GM23338 (cell line): ENCODE results near the gene LIPT1.
"Not testable (repeated sequence)": the region's sequence is repeated elsewhere in the genome, so short reads cannot be mapped to it uniquely, and the experiment has no call there.

Experiments
- CREB1 ChIP-seq: fragments of 250-450 bp; sonication (Bioruptor Pico); IDR thresholded peaks from 2 replicates; pipeline ENCODE4 v1.5.0; 2020; ENCODE audit warnings: low read depth, mild to moderate bottlenecking, moderate library complexity
- CTCF ChIP-seq, 2 experiments: fragments of 200-600 bp in 1 of 2; sonication (generic) in 1 of 2; conservative IDR thresholded peaks; 2 replicates each; pipeline versions ENCODE4 v1.5.1 to v1.6.1; 2016 to 2017; ENCODE audit warnings: antibody characterized with exemption in 2 of 2, low read depth in 2 of 2, mild to moderate bottlenecking in 2 of 2, moderate library complexity in 1 of 2
- EZH2 ChIP-seq: fragments of 200-600 bp; sonication (generic); IDR thresholded peaks from one replicate; pipeline ENCODE4 v1.8.0; 2017; ENCODE audit warnings: antibody characterized with exemption, mild to moderate bottlenecking, low read depth; ENCODE audit not compliant: unreplicated experiment
- EZH2phosphoT487 ChIP-seq: fragments of 200-600 bp; sonication (generic); IDR thresholded peaks from one replicate; pipeline ENCODE4 v1.8.1; 2018; ENCODE audit warnings: antibody characterized with exemption; ENCODE audit not compliant: unreplicated experiment
- JUNB ChIP-seq: IDR thresholded peaks from one replicate; pipeline ENCODE4 v1.6.1; 2016; ENCODE audit warnings: antibody characterized with exemption; ENCODE audit not compliant: unreplicated experiment
- NANOG ChIP-seq: IDR thresholded peaks from 2 replicates; pipeline ENCODE4 v1.6.1; 2016; ENCODE audit warnings: antibody characterized with exemption, borderline replicate concordance
- POLR2AphosphoS5 ChIP-seq: IDR thresholded peaks from 2 replicates; pipeline ENCODE4 v1.6.1; 2016; ENCODE audit warnings: antibody characterized with exemption, low read depth
- REST ChIP-seq: IDR thresholded peaks from one replicate; pipeline ENCODE4 v1.6.1; 2018; ENCODE audit warnings: antibody characterized with exemption; ENCODE audit not compliant: unreplicated experiment
- ZNF331 ChIP-seq: fragments of 250-450 bp; sonication (Bioruptor Pico); IDR thresholded peaks from 2 replicates; pipeline ENCODE4 v1.5.0; 2020; ENCODE audit warnings: low read depth, mild to moderate bottlenecking, moderate library complexity

- TF ChIP-seq ZNF331 (CRISPR knock-in tag); CTCF (conservative IDR thresholded peaks at IDR 0.05; ENCODE audit: low read depth in 2 of 2); EZH2; EZH2phosphoT487; NANOG; CREB1 (CRISPR knock-in tag); POLR2AphosphoS5; REST; JUNB: not testable (repeated sequence)
These were observed 19.7 kb upstream of the LIPT1 start for GRCh38 chr2:99135044-99135556.
